PC-3 (cell line): ENCODE measurements around the gene S100A3. TPM values are rescaled to one million over a fixed set of nuclear protein-coding genes. Genes with fewer than 3 reads are reported as not detected.
A peak's percentile ranks its signal among the peaks of the same experiment; 100 is the strongest.

Experiments
- ATAC-seq: fragments of 200-7000 bp; cut with Tn5 transposase; 2 replicates; pipeline ENCODE4 v1.9.1; 2020; ENCODE audit warnings: mild to moderate bottlenecking, moderate library complexity
- BruUV-seq: library from RNA; stranded (reverse); fragments of 400-500 nt; replicated peaks from 2 replicates; lab custom pipeline; 2021; lab: Mats Ljungman, UMichigan
- CTCF ChIA-PET: fragments of 300-600 bp; sonication (Branson Sonifier 250); formaldehyde crosslinking; loops from one replicate; lab custom pipeline; 2022; ENCODE audit warnings: antibody characterized with exemption; lab: Charles Lee
- POLR2A ChIA-PET: fragments of 300-600 bp; sonication (Branson Sonifier 250); formaldehyde crosslinking; loops from one replicate; lab custom pipeline; 2022; ENCODE audit warnings: antibody characterized with exemption; ENCODE audit not compliant: unreplicated experiment; lab: Charles Lee
- DNase-seq: peaks from one replicate; pipeline ENCODE4 v3.0.0-alpha.2; 2015
- H2AFZ ChIP-seq: fragments of 300-600 bp; sonication (generic); 2 replicates; pipeline ENCODE4 v1.6.0; 2016; ENCODE audit warnings: antibody characterized with exemption, low read length
- H3F3A ChIP-seq: fragments of 300-600 bp; sonication (generic); one replicate; pipeline ENCODE4 v1.6.0; 2017; ENCODE audit warnings: antibody characterized with exemption, low read length, control low read depth, mild to moderate bottlenecking; ENCODE audit not compliant: unreplicated experiment
- H3K27ac ChIP-seq: fragments of 300-600 bp; sonication (generic); 2 replicates; pipeline ENCODE4 v1.5.1; 2016; ENCODE audit warnings: mild to moderate bottlenecking, low read length
- H3K27me3 ChIP-seq: fragments of 300-600 bp; sonication (generic); 2 replicates; pipeline ENCODE4 v1.6.1; 2016; ENCODE audit warnings: low read length, mixed read lengths
- H3K36me3 ChIP-seq: fragments of 300-600 bp; sonication (generic); 2 replicates; pipeline ENCODE4 v1.6.1; 2016; ENCODE audit warnings: low read depth, mixed run types, low read length, mixed read lengths
- H3K4me1 ChIP-seq: fragments of 300-600 bp; sonication (generic); 2 replicates; pipeline ENCODE4 v1.5.1; 2016; ENCODE audit warnings: low read length; ENCODE audit not compliant: insufficient read depth
- H3K4me2 ChIP-seq: fragments of 300-600 bp; sonication (generic); 2 replicates; pipeline ENCODE4 v1.6.0; 2016; ENCODE audit warnings: low read length
- H3K4me3 ChIP-seq: fragments of 300-600 bp; sonication (generic); 2 replicates; pipeline ENCODE4 v1.5.1; 2016; ENCODE audit warnings: mild to moderate bottlenecking, low read length, mixed read lengths
- H3K79me2 ChIP-seq: fragments of 300-600 bp; sonication (generic); 2 replicates; pipeline ENCODE4 v1.6.1; 2017; ENCODE audit warnings: low read length, mixed read lengths
- H3K9ac ChIP-seq: fragments of 300-600 bp; sonication (generic); 2 replicates; pipeline ENCODE4 v1.6.0; 2016; ENCODE audit warnings: mild to moderate bottlenecking, low read length
- H3K9me2 ChIP-seq: fragments of 300-600 bp; sonication (generic); replicated peaks from 2 replicates; pipeline ENCODE4 v1.6.1; 2016; ENCODE audit warnings: mixed run types, low read length, mixed read lengths
- H3K9me3 ChIP-seq: fragments of 300-600 bp; sonication (generic); 2 replicates; pipeline ENCODE4 v1.6.1; 2016; ENCODE audit warnings: low read length, mixed read lengths
- H4K20me1 ChIP-seq: fragments of 300-600 bp; sonication (generic); 2 replicates; pipeline ENCODE4 v1.6.1; 2016; ENCODE audit warnings: low read length, mixed read lengths
- EZH2 ChIP-seq: fragments of 300-600 bp; sonication (generic); IDR thresholded peaks from one replicate; pipeline ENCODE4 v1.6.1; 2017; ENCODE audit warnings: antibody characterized with exemption, mild to moderate bottlenecking, low read length; ENCODE audit not compliant: unreplicated experiment
- EZH2phosphoT487 ChIP-seq: fragments of 300-600 bp; sonication (generic); IDR thresholded peaks from 2 replicates; pipeline ENCODE4 v1.6.1; 2018; ENCODE audit warnings: mild to moderate bottlenecking, antibody characterized with exemption, low read length, borderline replicate concordance
- intact Hi-C: fragments of 100-400 bp; cut with micrococcal nuclease; formaldehyde crosslinking; loops from 2 replicates; pipeline ENCODE4 v1.9.0; 2023
- total RNA-seq: library from RNA; depleted of rRNA; stranded (reverse); fragments of >200 nt; gene quantifications from 2 replicates; pipeline ENCODE4 v1.2.3, GENCODE V29; 2014
- TF ChIP-seq, protein P1 (sequence below): fragments of 300-600 bp; sonication (generic); conservative IDR thresholded peaks from 2 replicates; pipeline ENCODE4 v1.5.1; 2017; ENCODE audit warnings: antibody characterized with exemption, low read depth, mild to moderate bottlenecking, low read length

The S100A3 gene
- total RNA-seq, 1 experiment from 2014 or later = 4.6 TPM

DNA sequence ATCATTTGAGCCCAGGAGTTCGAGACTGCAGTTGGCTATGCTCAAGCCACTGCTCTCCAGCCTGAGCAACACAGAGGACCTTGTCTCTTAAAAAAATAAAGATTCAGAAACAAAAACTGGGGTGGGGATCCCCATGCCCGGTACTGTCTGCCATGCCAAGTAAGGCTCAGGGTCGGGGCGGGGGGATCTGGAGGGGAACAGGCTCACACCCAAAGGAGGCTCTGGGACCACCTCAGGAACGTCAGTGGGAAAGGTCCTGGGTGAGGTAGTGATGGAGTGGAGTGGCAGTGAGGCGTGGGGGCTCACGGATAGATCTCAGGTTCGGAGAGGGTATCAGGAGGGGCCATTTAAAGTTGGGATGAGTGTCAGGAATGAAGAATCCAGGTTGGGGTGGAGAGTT, 2.7 kb downstream of the S100A3 start:
- no peak overlapping the region for H3K4me2 ChIP-seq
- POLR2A ChIA-PET = no interaction called here
- H3K4me3 ChIP-seq = no peak overlapping the region
- ATAC-seq (no peak), DNase-seq (no peak)
- H3K79me2 ChIP-seq = peaks cover 15% of the 10 kb centered on the region
- no peaks in the 10 kb centered on the region for H3K27me3 ChIP-seq
- H3K4me1 ChIP-seq = peaks cover 59% of the 10 kb centered on the region
- H4K20me1 ChIP-seq = no peaks in the 10 kb centered on the region
- H3K27ac ChIP-seq = no peak overlapping the region
- no peak for TF ChIP-seq EZH2
- TF ChIP-seq, protein P1, sequence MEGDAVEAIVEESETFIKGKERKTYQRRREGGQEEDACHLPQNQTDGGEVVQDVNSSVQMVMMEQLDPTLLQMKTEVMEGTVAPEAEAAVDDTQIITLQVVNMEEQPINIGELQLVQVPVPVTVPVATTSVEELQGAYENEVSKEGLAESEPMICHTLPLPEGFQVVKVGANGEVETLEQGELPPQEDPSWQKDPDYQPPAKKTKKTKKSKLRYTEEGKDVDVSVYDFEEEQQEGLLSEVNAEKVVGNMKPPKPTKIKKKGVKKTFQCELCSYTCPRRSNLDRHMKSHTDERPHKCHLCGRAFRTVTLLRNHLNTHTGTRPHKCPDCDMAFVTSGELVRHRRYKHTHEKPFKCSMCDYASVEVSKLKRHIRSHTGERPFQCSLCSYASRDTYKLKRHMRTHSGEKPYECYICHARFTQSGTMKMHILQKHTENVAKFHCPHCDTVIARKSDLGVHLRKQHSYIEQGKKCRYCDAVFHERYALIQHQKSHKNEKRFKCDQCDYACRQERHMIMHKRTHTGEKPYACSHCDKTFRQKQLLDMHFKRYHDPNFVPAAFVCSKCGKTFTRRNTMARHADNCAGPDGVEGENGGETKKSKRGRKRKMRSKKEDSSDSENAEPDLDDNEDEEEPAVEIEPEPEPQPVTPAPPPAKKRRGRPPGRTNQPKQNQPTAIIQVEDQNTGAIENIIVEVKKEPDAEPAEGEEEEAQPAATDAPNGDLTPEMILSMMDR = no peak
- no peak for TF ChIP-seq EZH2phosphoT487
- intact Hi-C loops = loop anchor here (5.0 kb wide), 1 partner anchor 34 kb away; no protein-coding TSS in a partner anchor
- H3F3A ChIP-seq = no peaks in the 10 kb centered on the region
- H3K9ac ChIP-seq = no peak overlapping the region
- CTCF ChIA-PET = interaction anchor here (1.1 kb wide), 1 partner anchor 13 kb away, joined by 3 read pairs; no protein-coding TSS in a partner anchor
- BruUV-seq = no TSS peak
- no peaks in the 10 kb centered on the region for H3K9me2 ChIP-seq
- no peaks in the 10 kb centered on the region for H3K9me3 ChIP-seq
- no peak overlapping the region for H2AFZ ChIP-seq
- H3K36me3 ChIP-seq = no peaks in the 10 kb centered on the region

- peak within 1 kb of the TSS; percentile 72 for H3K9ac ChIP-seq
- H3K27ac ChIP-seq = peak within 1 kb of the TSS; percentile 82
- peaks cover 15% of the 10 kb centered on the region for H3K79me2 ChIP-seq
- H4K20me1 ChIP-seq = no peaks in the 10 kb centered on the region
- intact Hi-C loops = loop anchor here (1.0 to 5.0 kb wide), 3 partner anchors 12 to 33 kb away; no protein-coding TSS in a partner anchor
- H3K27me3 ChIP-seq = no peaks in the 10 kb centered on the region
- BruUV-seq = TSS peak; percentile 21
- no peaks in the 10 kb centered on the region for H3K9me2 ChIP-seq
- ChIA-PET CTCF (interaction anchor here (0.6 to 1.3 kb wide), 7 partner anchors 10 to 35 kb away, joined by 3 to 9 read pairs (median 3); partner anchors contain the start of gene S100A6), POLR2A (interaction anchor here (0.5 to 1.5 kb wide), 6 partner anchors 9 to 1810 kb away, joined by 3 to 8 read pairs (median 3); partner anchors contain the start of gene CHTOP)
- H3F3A ChIP-seq = no peaks in the 10 kb centered on the region
- H3K4me3 ChIP-seq = peak within 1 kb of the TSS; percentile 8; the same call in 1 of the 2 replicates
- H3K36me3 ChIP-seq = no peaks in the 10 kb centered on the region
- peak; percentile 64 for ATAC-seq
- H3K9me3 ChIP-seq = no peaks in the 10 kb centered on the region
- peak within 1 kb of the TSS; percentile 73 for H3K4me2 ChIP-seq
- TF ChIP-seq, protein P1 = no peak
- TF ChIP-seq EZH2phosphoT487 (no peak), EZH2 (no peak)
- no peak within 1 kb of the TSS for H2AFZ ChIP-seq
- DNase-seq = peak; percentile 99
- H3K4me1 ChIP-seq = peaks cover 69% of the 10 kb centered on the region
These were observed 3.7 kb downstream of the S100A3 start, which contains the start of gene S100A4 for GRCh38 chr1:153545067-153546055. Gene S100A4 (minus strand): TSS chr1:153545806. CDS start chr1:153544794, 1,012 bp downstream.
